Keratinocyte (primary cell): Measurements from ENCODE around the gene LHCGR. TPM values are rescaled to one million over a fixed set of nuclear protein-coding genes. Genes with fewer than 3 reads are reported as not detected.

Source experiments
- DNase-seq: peaks from one replicate; pipeline ENCODE4 v3.0.0-alpha.2; 2011; ENCODE audit warnings: low read depth, missing footprints, low spot score
- FAIRE-seq: peaks from 2 replicates; lab custom pipeline; 2011; peaks lifted over from hg19 to GRCh38; lab: Jason Lieb, UNC
- H2AFZ ChIP-seq: 2 replicates; pipeline ENCODE4 v1.6.0; 2012; ENCODE audit warnings: low read length, control low read depth, inconsistent platforms; ENCODE audit not compliant: control insufficient read depth
- H3K27ac ChIP-seq: 2 replicates; pipeline ENCODE4 v1.5.1; 2011; ENCODE audit warnings: low read length; ENCODE audit not compliant: control insufficient read depth, insufficient read depth
- H3K27me3 ChIP-seq: 3 replicates; pipeline ENCODE4 v1.6.0; 2011; ENCODE audit warnings: low read length; ENCODE audit not compliant: control insufficient read depth, insufficient read depth; ENCODE audit errors: extremely low read depth
- H3K36me3 ChIP-seq, 2 experiments: 2 replicates in 1 of 2; 3 replicates in 1 of 2; pipeline ENCODE4 v1.5.1; 2011; ENCODE audit warnings: low read length in 2 of 2, mild to moderate bottlenecking in 1 of 2; ENCODE audit not compliant: control insufficient read depth in 2 of 2, insufficient read depth in 2 of 2; ENCODE audit errors: extremely low read depth in 1 of 2
- H3K4me1 ChIP-seq: 3 replicates; pipeline ENCODE4 v1.5.1; 2011; ENCODE audit warnings: low read length; ENCODE audit not compliant: control insufficient read depth, insufficient read depth; ENCODE audit errors: extremely low read depth
- H3K4me2 ChIP-seq: 3 replicates; pipeline ENCODE4 v1.6.0; 2011; ENCODE audit warnings: low read depth, low read length; ENCODE audit not compliant: control insufficient read depth, insufficient read depth; ENCODE audit errors: extremely low read depth
- H3K4me3 ChIP-seq, 3 experiments: fragments of 200-600 bp in 1 of 3; sonication (generic) in 1 of 3; 2 replicates in 2 of 3; 3 replicates in 1 of 3; pipeline ENCODE4 v1.5.1; 2011 to 2016; ENCODE audit warnings: low read length in 3 of 3, mild to moderate bottlenecking in 3 of 3, control low read depth in 2 of 3, inconsistent platforms in 1 of 3, low read depth in 1 of 3, mixed read lengths in 1 of 3, mixed run types in 1 of 3, moderate library complexity in 1 of 3; ENCODE audit not compliant: control insufficient read depth in 2 of 3, insufficient read depth in 2 of 3; ENCODE audit errors: extremely low read depth in 1 of 3
- H3K79me2 ChIP-seq: 2 replicates; pipeline ENCODE4 v1.6.0; 2012; ENCODE audit warnings: low read length; ENCODE audit not compliant: control insufficient read depth, insufficient read depth
- H3K9ac ChIP-seq: 3 replicates; pipeline ENCODE4 v1.6.0; 2011; ENCODE audit warnings: low read length; ENCODE audit not compliant: control insufficient read depth, insufficient read depth; ENCODE audit errors: extremely low read depth
- H3K9me1 ChIP-seq: 3 replicates; pipeline ENCODE4 v1.6.0; 2011; ENCODE audit warnings: low read length; ENCODE audit not compliant: control insufficient read depth, insufficient read depth; ENCODE audit errors: extremely low read depth
- H3K9me3 ChIP-seq: 2 replicates; pipeline ENCODE4 v1.5.1; 2012; ENCODE audit warnings: low read depth, low read length; ENCODE audit not compliant: control insufficient read depth
- H4K20me1 ChIP-seq: 3 replicates; pipeline ENCODE4 v1.6.0; 2011; ENCODE audit warnings: low read length; ENCODE audit not compliant: control insufficient read depth, insufficient read depth; ENCODE audit errors: extremely low read depth
- EZH2 ChIP-seq: IDR thresholded peaks from one replicate; pipeline ENCODE4 v1.6.1; 2012; ENCODE audit warnings: inconsistent platforms, mild to moderate bottlenecking, low read length, moderate library complexity
- dilution Hi-C: fragments of 300-500 bp; cut with MboI; formaldehyde crosslinking; loops from one replicate; pipeline ENCODE4 v1.7.0; 2020; ENCODE audit warnings: low sequenced_read_pairs; ENCODE audit not compliant: extremely low pct_ligation_motif_present
- polyA plus RNA-seq, 5 experiments: library from polyadenylated mRNA; depleted of rRNA in 3 of 5; stranded (reverse) in 3 of 5; stranded (forward) in 1 of 5; unstranded in 1 of 5; fragments of >200 nt; gene quantifications; 1 replicate in 1 of 5; 2 replicates in 3 of 5; 3 replicates in 1 of 5; pipeline versions ENCODE4 v1.2.1 to v1.2.3, GENCODE V29; 2011 to 2012; ENCODE audit warnings: missing spikeins in 2 of 5, low read depth in 1 of 5, low replicate concordance in 1 of 5
- TF ChIP-seq, protein P1 (sequence below), 3 experiments: IDR thresholded peaks in 1 of 3; conservative IDR thresholded peaks in 1 of 3; optimal IDR thresholded peaks in 1 of 3; 2 replicates in 2 of 3; 3 replicates in 1 of 3; pipeline versions ENCODE3 to v1.5.1; 2011; ENCODE audit warnings: low read length in 3 of 3, mild to moderate bottlenecking in 3 of 3, moderate library complexity in 2 of 3, control low read depth in 1 of 3, inconsistent platforms in 1 of 3; ENCODE audit not compliant: insufficient read depth in 2 of 3; ENCODE audit errors: extremely low read depth in 1 of 3

LHCGR gene
- polyA plus RNA-seq, 1 donor (not counting 4 experiments of a cell fraction or from before 2014, with no cell fraction given), result not detected

DNA sequence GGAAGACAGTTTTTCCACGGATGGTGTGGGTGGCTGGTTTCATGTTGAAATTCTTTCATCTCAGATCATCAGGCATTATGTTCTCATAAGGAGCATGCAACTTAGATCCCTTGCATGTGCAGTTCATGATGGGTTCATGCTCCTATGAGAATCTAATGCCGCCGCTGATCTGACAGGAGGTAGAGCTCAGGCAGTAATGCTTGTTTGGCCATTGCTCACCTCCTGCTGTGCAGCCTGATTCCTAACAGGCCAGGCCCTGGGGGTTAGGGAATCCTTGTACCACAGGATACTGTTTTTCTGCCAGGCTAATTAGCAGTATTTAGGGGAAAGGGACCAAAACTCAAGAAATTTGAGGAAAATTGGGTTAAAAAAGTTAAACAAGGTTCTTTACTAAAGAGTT is 5.3 kb upstream of the LHCGR start:
- Histone ChIP-seq H3K4me2 (no peak overlapping the region), H3K36me3 (no peaks in the 10 kb centered on the region), H3K27ac (no peak overlapping the region), H2AFZ (no peak overlapping the region), H3K9me3 (no peaks in the 10 kb centered on the region), H3K9ac (no peak overlapping the region), H3K27me3 (peaks cover 5% of the 10 kb centered on the region), H3K9me1 (no peaks in the 10 kb centered on the region), H3K4me1 (no peaks in the 10 kb centered on the region), H3K4me3 (no peak overlapping the region), H4K20me1 (no peaks in the 10 kb centered on the region), H3K79me2 (no peaks in the 10 kb centered on the region)
- dilution Hi-C loops, result no loop called here
- FAIRE-seq, result no peak
- TF ChIP-seq, protein P1, sequence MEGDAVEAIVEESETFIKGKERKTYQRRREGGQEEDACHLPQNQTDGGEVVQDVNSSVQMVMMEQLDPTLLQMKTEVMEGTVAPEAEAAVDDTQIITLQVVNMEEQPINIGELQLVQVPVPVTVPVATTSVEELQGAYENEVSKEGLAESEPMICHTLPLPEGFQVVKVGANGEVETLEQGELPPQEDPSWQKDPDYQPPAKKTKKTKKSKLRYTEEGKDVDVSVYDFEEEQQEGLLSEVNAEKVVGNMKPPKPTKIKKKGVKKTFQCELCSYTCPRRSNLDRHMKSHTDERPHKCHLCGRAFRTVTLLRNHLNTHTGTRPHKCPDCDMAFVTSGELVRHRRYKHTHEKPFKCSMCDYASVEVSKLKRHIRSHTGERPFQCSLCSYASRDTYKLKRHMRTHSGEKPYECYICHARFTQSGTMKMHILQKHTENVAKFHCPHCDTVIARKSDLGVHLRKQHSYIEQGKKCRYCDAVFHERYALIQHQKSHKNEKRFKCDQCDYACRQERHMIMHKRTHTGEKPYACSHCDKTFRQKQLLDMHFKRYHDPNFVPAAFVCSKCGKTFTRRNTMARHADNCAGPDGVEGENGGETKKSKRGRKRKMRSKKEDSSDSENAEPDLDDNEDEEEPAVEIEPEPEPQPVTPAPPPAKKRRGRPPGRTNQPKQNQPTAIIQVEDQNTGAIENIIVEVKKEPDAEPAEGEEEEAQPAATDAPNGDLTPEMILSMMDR (optimal IDR thresholded peaks at IDR 0.05 in 1 of 3, IDR thresholded peaks at IDR 0.05 in 1 of 3, conservative IDR thresholded peaks at IDR 0.05 in 1 of 3; ENCODE audit: extremely low read depth in 1 of 3, insufficient read depth in 2 of 3, low read length in 3 of 3), result no peak
- no peak for TF ChIP-seq EZH2
- no peak for DNase-seq

GRCh38 chr2:48759682-48760081 is 4.2 kb upstream of the LHCGR start:
- H3K79me2 ChIP-seq, result no peaks in the 10 kb centered on the region
- dilution Hi-C loops, result no loop called here
- H3K9ac ChIP-seq, result no peak overlapping the region
- DNase-seq (no peak), FAIRE-seq (no peak)
- no peak overlapping the region for H3K4me3 ChIP-seq
- H3K4me2 ChIP-seq, result no peak overlapping the region
- no peaks in the 10 kb centered on the region for H4K20me1 ChIP-seq
- no peaks in the 10 kb centered on the region for H3K36me3 ChIP-seq
- TF ChIP-seq EZH2, result no peak
- TF ChIP-seq, protein P1 (optimal IDR thresholded peaks at IDR 0.05 in 1 of 3, IDR thresholded peaks at IDR 0.05 in 1 of 3, conservative IDR thresholded peaks at IDR 0.05 in 1 of 3; ENCODE audit: extremely low read depth in 1 of 3, insufficient read depth in 2 of 3, low read length in 3 of 3), result no peak
- peaks cover 17% of the 10 kb centered on the region for H3K27me3 ChIP-seq
- no peaks in the 10 kb centered on the region for H3K9me1 ChIP-seq
- H2AFZ ChIP-seq, result no peak overlapping the region
- H3K4me1 ChIP-seq, result no peaks in the 10 kb centered on the region
- no peak overlapping the region for H3K27ac ChIP-seq
- H3K9me3 ChIP-seq, result no peaks in the 10 kb centered on the region
